HEK293T (cell line): ENCODE results near the gene THAP3.
"Not testable (repeated sequence)": the region's sequence is repeated elsewhere in the genome, so short reads cannot be mapped to it uniquely, and the experiment has no call there.

ENCODE experiments used
- CTCF ChIA-PET: fragments of 350-600 bp; formaldehyde crosslinking; extraction: SDS; loops from one replicate; lab custom pipeline; 2021; ENCODE audit warnings: antibody characterized with exemption, inconsistent platforms; lab: Yijun Ruan, JAX
- POLR2A ChIA-PET: fragments of 350-600 bp; formaldehyde crosslinking; extraction: SDS; loops from one replicate; lab custom pipeline; 2020; ENCODE audit warnings: antibody characterized with exemption, inconsistent platforms; lab: Yijun Ruan, JAX
- DNase-seq: peaks from one replicate; pipeline ENCODE4 v3.0.0; 2012; ENCODE audit warnings: mixed read lengths; ENCODE audit errors: extremely low spot score
- ARNT ChIP-seq: fragments of 450-650 bp; IDR thresholded peaks from 2 replicates; pipeline ENCODE4 v1.6.1; 2017; ENCODE audit warnings: mild to moderate bottlenecking
- BHLHE40 ChIP-seq: fragments of 450-650 bp; IDR thresholded peaks from 2 replicates; pipeline ENCODE4 v1.6.1; 2016; ENCODE audit warnings: mild to moderate bottlenecking, moderate library complexity, borderline replicate concordance
- CTBP1 ChIP-seq: fragments of 450-650 bp; IDR thresholded peaks from 2 replicates; pipeline ENCODE4 v1.6.1; 2016; ENCODE audit warnings: borderline replicate concordance
- ELF4 ChIP-seq: fragments of 450-650 bp; IDR thresholded peaks from 2 replicates; pipeline ENCODE4 v1.6.1; 2017; ENCODE audit warnings: antibody characterized with exemption
- FOXA1 ChIP-seq: fragments of 450-650 bp; IDR thresholded peaks from 2 replicates; pipeline ENCODE4 v1.6.1; 2016; ENCODE audit warnings: mild to moderate bottlenecking
- FOXK2 ChIP-seq: fragments of 450-650 bp; IDR thresholded peaks from 2 replicates; pipeline ENCODE4 v1.6.1; 2016; ENCODE audit warnings: mild to moderate bottlenecking
- FOXM1 ChIP-seq: fragments of 450-650 bp; IDR thresholded peaks from 2 replicates; pipeline ENCODE4 v1.6.1; 2017; ENCODE audit warnings: mild to moderate bottlenecking, borderline replicate concordance
- HDGF ChIP-seq: fragments of 450-650 bp; IDR thresholded peaks from 2 replicates; pipeline ENCODE4 v1.6.1; 2017; ENCODE audit warnings: antibody characterized with exemption, borderline replicate concordance
- L3MBTL2 ChIP-seq: fragments of 450-650 bp; conservative IDR thresholded peaks from 2 replicates; pipeline ENCODE4 v1.6.1; 2016; ENCODE audit warnings: mild to moderate bottlenecking
- LEF1 ChIP-seq: fragments of 450-650 bp; IDR thresholded peaks from 2 replicates; pipeline ENCODE4 v1.6.1; 2017; ENCODE audit warnings: mild to moderate bottlenecking, borderline replicate concordance
- NFRKB ChIP-seq: fragments of 450-650 bp; IDR thresholded peaks from 2 replicates; pipeline ENCODE4 v1.6.1; 2016; ENCODE audit warnings: mild to moderate bottlenecking, moderate library complexity
- SP1 ChIP-seq: fragments of 450-650 bp; IDR thresholded peaks from 2 replicates; pipeline ENCODE4 v1.6.1; 2017
- SUZ12 ChIP-seq: fragments of 450-650 bp; IDR thresholded peaks from 2 replicates; pipeline ENCODE4 v1.6.1; 2016; ENCODE audit warnings: mild to moderate bottlenecking
- TARDBP ChIP-seq: fragments of 450-650 bp; IDR thresholded peaks from 2 replicates; pipeline ENCODE4 v1.6.1; 2016
- ZNF384 ChIP-seq: fragments of 450-650 bp; IDR thresholded peaks from 2 replicates; pipeline ENCODE4 v1.6.1; 2016
- TF ChIP-seq, protein P1 (sequence below): fragments of 450-650 bp; IDR thresholded peaks from 2 replicates; pipeline ENCODE4 v1.6.1; 2016

The THAP3 gene

DNA sequence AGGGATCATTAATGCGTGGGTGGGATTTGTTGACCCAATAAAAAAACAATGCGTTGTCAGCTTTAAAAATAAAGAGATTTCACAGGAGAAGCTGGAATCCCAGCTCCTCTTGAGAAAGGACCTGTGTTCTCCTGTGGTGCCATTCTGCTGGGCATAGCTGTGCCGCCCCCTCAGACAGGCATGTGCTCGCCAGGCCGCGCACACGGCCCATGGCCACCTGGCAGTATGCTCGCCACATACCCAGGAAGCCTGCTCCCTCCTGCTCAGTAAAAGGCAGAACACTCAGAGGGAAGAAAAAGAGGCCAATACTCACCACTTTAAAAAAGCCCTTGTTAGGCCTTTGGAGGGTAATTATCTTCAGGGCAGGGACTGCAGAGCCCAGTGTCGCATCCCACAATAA lies 13.1 kb downstream of the THAP3 start:
- CTCF ChIA-PET = no interaction called here
- TF ChIP-seq FOXK2 (no peak), FOXM1 (no peak), SUZ12 (no peak), ZNF384 (no peak), ARNT (no peak), LEF1 (no peak), HDGF (no peak), L3MBTL2 (no peak), CTBP1 (no peak), SP1 (no peak), NFRKB (no peak), ELF4 (no peak)
- TF ChIP-seq, protein P1, sequence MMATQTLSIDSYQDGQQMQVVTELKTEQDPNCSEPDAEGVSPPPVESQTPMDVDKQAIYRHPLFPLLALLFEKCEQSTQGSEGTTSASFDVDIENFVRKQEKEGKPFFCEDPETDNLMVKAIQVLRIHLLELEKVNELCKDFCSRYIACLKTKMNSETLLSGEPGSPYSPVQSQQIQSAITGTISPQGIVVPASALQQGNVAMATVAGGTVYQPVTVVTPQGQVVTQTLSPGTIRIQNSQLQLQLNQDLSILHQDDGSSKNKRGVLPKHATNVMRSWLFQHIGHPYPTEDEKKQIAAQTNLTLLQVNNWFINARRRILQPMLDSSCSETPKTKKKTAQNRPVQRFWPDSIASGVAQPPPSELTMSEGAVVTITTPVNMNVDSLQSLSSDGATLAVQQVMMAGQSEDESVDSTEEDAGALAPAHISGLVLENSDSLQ = no peak
- no peak for DNase-seq
- POLR2A ChIA-PET = no interaction called here

DNA sequence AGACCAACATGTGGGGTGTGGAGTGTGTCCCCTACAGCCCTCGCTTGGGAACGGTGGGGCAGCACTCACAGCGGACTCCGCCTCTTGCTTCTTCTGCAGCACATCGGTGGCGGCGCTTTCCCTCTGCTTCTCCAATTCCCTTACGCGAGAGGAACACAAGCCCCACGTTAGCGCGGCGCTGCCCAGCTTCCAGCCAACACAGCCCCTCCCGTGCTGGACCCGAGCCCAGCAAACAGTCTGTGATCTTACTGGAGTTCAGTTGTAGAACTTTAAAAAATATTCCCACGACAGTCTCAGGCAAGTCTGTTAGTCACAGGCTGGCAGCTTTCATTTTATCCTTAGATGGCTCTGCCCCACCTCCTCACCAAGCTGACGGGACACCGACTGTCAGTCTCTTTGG lies 13.6 kb downstream of the THAP3 start:
- TF ChIP-seq FOXA1 = no peak
- TF ChIP-seq ELF4 = no peak
- no peak for TF ChIP-seq L3MBTL2
- no peak for DNase-seq
- CTCF ChIA-PET = no interaction called here
- POLR2A ChIA-PET = no interaction called here

DNA sequence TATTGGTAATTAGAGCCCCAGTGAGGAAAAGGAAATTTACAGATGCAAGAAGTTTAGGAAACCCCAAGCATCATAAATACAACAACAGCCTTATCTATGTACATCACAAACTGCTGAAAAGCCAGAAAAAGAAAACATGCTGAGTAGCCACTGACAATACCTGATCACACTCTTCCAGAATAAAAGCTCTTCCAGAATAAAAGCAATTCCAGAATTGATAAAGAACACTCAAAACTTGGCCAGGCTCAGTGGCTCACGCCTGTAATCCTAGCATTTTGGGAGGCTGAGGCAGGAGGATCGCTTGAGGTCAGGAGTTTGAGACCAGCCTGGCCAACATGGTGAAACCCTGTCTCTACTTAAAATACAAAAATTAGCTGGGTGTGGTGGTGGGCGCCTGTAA lies 16.2 kb downstream of the THAP3 start:
- ChIA-PET POLR2A (interaction anchor here (0.6 kb wide), 1 partner anchor 56 kb away, joined by 3 read pairs; no protein-coding TSS in a partner anchor), CTCF (interaction anchor here (0.6 kb wide), 1 partner anchor 320 kb away, joined by 3 read pairs; no protein-coding TSS in a partner anchor)
- not testable (repeated sequence) for DNase-seq

DNA sequence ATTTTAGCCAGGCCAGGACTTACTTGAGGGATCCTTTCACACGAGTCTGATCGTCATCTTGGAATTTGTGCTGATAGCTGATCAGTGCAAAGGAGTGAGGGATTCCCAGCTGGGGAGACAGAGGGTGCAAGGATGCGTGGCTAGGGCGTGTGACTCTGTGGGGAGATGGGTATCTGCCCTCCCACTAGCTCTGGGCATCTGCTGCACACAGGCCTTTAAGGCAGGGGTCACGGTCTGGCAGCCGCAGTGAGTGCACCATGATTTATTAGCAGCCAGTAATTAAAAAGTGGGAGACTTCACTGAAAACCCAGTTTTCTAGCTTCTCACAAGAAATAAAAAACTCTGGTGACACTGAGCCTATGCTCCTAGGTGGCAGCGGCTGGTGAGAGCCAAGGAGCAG lies 20.4 kb downstream of the THAP3 start:
- no peak for DNase-seq
- ChIA-PET CTCF (interaction anchor here (1.3 kb wide), 1 partner anchor 155 kb away, joined by 3 read pairs; no protein-coding TSS in a partner anchor), POLR2A (no interaction called here)
- TF ChIP-seq LEF1 (no peak), BHLHE40 (no peak), FOXK2 (no peak), SUZ12 (no peak), CTBP1 (no peak)

DNA sequence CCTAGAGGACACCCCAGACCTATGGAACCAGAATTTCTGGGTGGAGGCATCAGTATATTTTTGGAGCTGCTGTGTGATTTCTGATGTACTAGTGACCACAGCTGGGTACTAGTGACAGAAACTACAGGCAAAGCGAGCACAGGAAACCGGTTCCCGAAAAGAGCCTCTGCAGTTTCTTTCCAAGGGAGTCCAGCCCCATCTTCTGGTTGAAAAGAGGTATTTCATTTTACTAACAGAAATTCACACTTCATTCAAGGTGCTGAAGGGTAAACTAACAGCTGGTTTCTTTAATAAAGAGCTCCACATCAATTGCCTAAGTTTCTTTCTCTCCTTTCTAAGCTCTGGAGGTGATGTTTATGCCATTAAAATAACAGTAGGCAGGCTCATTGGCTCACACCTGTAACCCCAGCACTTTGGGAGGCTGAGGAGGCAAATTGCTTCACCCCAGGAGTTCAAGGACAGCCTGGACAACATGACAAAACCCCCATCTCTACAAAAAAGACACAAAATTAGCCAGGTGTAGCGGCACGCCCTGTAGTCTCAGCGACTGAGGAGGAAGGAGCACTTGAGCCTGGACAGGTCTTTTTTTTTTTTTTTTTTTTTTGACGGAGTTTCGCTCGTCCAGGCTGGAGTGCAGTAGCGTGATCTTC lies 22.0 kb downstream of the THAP3 start:
- ChIA-PET CTCF (interaction anchor here (0.7 to 1.8 kb wide), 10 partner anchors 9 to 155 kb away, joined by 3 to 7 read pairs (median 4); partner anchors contain the start of genes PLEKHG5 and TAS1R1), POLR2A (no interaction called here)
- no peak for TF ChIP-seq TARDBP
- DNase-seq = peak; percentile 70

DNA sequence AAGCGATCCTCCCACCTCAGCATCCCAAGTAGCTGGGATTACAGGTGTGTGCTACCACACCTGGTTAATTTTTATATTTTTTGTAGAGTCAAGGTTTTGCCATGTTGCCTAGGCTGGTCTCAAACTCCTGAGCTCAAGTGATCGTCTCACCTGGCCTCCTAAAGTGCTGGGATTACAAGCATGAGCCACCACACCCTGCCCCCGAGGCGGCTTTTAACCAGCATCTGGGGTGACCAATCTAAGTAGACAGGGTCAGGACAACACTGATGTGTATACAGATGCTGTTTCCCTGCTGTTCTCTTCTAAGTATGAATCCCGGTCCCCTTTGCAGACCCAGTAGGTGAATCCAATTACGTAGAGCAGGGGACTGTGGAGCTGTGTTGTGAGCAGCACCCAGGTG lies 23.9 kb downstream of the THAP3 start:
- TF ChIP-seq, protein P1 = no peak
- TF ChIP-seq FOXM1 (no peak), ELF4 (no peak), SUZ12 (no peak), SP1 (no peak), L3MBTL2 (no peak), BHLHE40 (no peak), FOXK2 (no peak)
- no peak for DNase-seq
- POLR2A ChIA-PET = no interaction called here
- CTCF ChIA-PET = no interaction called here

DNA sequence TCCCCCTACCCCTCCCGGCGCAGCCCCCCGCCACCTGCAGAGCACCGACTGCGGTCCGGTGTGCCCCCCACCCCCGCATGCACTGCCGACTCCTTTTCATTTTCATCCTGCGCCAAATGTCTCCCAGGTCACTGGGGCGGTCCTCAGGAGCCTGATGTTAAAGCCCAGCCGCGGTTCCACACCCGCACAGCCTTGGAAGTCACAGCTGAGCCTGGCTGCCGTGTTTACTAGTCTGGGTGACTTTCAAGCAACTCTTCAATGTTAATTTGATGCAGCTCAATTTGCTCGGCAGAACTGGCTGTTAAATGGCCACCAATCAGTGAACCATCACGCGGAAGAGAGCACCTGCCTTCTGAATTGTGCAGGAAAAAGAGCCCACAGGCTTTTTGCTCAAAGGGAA lies 27.2 kb downstream of the THAP3 start:
- no peak for DNase-seq
- CTCF ChIA-PET = no interaction called here
- TF ChIP-seq, protein P1 = no peak
- TF ChIP-seq SUZ12 = no peak
- no peak for TF ChIP-seq FOXK2
- no peak for TF ChIP-seq ZNF384
- POLR2A ChIA-PET = no interaction called here

DNA sequence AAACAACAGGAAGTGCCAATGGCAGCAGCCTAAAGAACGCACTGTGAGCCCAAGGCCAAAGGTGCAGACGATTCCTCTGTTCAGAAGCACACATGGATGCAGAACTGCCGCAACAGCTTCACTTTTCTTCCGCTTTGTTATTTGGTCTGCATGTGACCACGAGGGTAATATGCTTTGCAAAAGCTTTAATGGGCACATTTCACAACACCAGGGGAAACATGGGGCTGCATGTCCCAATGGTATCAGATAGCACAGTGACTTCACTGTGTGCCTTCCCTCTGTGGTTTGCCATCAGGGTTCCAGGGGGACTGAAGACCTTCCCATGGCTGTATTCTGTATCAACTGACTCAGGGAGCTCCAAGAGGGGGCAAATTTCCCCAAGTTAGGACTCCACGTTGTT lies 28.3 kb downstream of the THAP3 start:
- no peak for DNase-seq
- POLR2A ChIA-PET = no interaction called here
- CTCF ChIA-PET = no interaction called here
- no peak for TF ChIP-seq BHLHE40
- no peak for TF ChIP-seq CTBP1
- no peak for TF ChIP-seq NFRKB
- TF ChIP-seq FOXM1 = no peak
- TF ChIP-seq, protein P1 = no peak
- no peak for TF ChIP-seq ZNF384
